GM21576 (cell line): ENCODE data around the gene GAS7.

Experiments
- ATAC-seq: cut with Tn5 transposase; IDR thresholded peaks from one replicate; pipeline ENCODE4 v1.9.1; 2021; ENCODE audit warnings: mild to moderate bottlenecking, moderate library complexity; ENCODE audit not compliant: unreplicated experiment

Gene GAS7

GRCh38 chr17:10172241-10172741 is 26.1 kb downstream of the GAS7 start:
- ATAC-seq, result no peak

DNA sequence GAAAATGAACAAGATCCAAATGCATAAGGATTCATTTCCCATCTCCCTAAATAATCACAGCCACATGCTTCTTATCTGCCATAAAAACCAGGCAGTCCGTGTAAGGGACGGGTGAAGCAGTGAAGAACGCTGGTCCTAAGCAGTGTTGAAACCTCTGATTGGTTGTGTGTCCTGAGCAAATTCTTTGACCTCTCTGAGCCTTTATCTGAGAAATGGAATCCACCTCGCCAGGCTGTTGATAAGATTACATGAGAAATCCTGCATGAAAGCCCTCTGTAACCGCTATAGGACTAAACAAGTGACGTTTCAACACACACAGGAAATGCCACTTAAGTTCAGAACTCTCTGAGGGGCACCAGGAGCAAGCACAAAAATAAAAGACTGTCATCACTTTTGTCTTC is 26.8 kb downstream of the GAS7 start:
- no peak for ATAC-seq

DNA sequence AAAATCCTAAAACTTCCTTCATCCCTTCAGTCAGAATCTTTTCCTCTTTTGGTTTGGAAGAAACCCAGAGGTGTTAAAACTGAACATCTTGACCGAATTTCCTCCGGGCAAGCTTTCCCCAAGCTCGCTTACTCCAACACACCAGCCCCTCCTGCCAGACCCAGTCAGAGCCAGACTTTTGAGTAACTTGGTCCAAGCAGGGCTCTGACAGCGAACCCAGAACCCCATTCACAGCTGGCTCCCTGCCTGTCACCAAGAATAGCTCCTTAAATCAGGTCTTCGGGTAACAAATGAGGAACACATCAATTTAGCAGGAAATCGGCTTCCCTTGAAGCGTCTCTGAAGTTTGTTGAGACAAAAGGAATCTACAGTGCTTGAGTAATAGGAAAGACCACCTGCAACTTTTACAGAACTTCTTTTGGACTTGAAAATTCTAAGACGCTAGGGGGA is 27.3 kb downstream of the GAS7 start:
- no peak for ATAC-seq

- no peak for ATAC-seq
These were observed 28.2 kb downstream of the GAS7 start for GRCh38 chr17:10170233-10170632.

GRCh38 chr17:10169290-10169689 is 29.1 kb downstream of the GAS7 start:
- no peak for ATAC-seq

GRCh38 chr17:10166176-10166935 is 32.0 kb downstream of the GAS7 start:
- no peak for ATAC-seq

DNA sequence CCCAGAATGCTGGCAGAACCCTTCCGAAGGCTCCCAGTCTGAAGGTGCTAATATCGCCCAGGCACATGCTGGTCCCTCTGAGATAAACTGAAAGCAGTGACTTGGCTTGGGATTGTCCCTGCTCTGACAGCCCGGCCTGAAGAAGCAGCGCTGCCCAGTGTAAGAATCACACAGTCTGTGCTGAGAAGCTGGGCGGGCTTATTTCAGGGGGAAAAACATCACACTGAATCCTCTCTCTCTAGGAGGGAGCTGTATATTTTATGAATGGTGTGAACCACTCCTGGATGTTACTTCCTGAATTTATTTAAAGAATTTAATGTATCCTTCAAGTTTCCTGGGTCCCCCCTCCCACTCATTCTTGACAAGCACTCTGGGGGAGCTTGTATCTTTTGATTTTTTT is 36.3 kb downstream of the GAS7 start:
- no peak for ATAC-seq

- no peak for ATAC-seq
These were observed 37.0 kb downstream of the GAS7 start for GRCh38 chr17:10161386-10161785.

- peak; percentile 71 for ATAC-seq
These were observed 41.3 kb downstream of the GAS7 start for GRCh38 chr17:10156948-10157607.

DNA sequence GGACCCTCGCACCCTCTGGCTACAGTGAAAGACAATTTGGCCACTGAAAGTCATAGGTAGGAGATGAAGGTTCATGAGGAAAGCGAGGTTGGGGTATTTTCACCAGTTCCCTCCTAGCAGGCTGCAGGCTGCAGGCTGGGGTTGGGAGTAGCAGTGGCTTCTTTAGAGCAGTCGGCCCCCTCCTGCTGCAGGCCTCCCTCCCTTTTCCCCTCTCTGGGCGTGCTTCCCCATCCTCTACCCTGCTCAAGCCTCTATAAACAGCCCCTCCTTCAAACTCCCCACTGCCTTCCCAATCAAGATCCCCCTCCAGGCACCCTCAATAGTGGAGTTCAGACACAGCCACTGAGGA is 41.8 kb downstream of the GAS7 start:
- ATAC-seq, result no peak

DNA sequence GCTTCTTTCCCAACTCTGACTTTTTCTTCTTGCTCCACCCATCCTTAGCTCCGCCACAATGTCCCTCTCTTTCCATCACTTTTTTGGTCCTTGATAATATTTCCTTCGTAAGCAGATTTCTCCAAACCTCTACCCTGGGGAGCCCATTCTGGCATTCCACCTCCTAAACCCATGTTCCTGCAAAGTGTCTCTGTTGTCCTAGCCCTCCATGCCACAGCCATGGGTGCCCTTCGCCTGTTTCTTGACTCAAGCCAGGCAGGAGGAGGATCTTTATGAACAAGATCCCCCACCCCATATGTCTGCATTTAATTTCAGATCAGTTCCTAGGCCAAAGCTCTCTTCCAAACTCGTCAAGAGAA is 42.4 kb downstream of the GAS7 start:
- no peak for ATAC-seq

- ATAC-seq, result no peak
These were observed 42.9 kb downstream of the GAS7 start for GRCh38 chr17:10155371-10156076.

DNA sequence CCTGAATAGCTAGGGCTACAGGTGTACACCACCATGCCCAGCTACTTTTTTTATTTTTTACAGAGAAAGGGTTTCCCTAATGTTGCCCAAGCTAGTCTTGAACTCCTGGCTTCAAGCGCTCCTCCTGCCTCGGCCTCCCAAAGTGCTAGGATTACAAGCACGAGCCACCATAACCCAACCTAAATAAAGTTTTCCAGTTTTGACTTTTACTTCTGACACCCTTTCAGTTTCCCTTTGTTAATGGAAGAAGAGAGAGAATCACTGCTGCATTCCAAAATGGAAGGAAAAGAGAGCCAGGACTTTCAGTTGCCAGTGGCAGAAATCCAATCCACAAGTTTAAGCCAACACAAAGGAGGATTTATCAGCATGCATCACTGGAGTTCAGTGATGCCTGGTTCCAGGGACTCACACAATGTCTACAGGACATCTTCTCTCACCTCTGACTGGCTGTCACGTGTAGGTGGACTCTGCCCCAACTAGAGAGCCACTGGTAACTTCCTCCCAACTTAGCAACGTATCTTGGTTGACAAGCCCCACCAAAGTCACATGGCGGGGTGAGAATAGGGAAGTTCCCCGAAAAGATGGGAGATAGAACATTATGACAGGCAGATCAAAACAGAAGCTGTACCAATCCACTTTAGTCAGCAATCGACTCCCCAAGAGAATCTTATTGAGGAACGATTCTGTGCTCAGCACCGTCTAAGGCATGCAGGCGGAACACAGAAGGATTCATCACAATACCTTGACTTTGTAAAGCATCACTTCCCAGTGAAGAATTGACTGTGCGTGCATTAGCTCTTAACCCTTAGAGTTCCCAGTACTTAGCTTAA is 46.5 kb downstream of the GAS7 start:
- no peak for ATAC-seq

GRCh38 chr17:10149573-10150399 is 48.6 kb downstream of the GAS7 start:
- no peak for ATAC-seq

DNA sequence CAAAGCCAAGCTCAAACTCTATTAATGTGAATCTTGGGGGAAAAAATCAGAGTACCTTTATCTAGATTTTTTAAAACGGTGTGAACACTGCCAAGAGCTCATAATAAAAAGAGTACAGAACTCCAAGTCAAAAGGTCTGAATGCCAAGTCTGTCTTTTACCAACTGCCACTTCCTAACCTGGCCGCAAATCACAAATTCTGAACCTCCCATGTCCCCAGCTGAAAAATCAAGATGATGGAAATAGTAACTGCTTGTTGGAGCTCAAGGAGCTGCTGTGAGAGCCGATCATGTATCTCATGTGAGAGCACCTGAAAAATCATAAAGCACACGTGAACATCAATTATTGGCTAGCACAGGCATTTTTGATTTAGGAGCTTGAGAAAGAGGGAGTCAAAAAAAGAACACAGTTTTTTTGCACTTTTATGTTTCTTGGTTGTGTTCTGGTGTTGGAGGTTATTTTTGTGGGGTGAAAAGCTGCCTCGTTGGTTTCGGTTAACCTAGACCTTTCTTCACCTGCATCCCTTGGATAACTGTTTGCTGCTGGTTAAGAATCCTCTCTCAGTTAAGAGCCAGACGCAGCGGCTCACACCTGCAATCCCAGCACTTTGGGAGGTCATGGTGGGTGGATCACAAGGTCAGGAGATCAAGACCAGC is 50.5 kb downstream of the GAS7 start:
- ATAC-seq, result no peak

DNA sequence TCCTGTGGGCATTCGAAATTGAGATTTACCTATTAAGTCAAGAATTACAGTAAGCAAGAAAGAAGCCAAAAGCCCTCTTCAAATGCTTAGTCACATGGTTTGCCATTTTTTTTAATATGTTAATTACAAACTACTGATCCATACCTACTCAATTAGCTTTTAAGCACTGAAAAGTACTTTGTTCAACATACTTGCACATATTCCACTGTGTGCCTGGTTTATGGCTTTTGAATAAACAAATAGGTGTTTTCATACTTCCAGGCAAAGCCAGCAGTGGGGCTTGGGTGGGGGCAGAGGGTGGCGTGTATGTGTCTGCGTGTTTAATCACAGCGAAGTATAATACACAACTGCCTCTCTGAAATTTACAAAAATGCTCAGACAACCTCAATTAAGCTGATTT is 51.4 kb downstream of the GAS7 start:
- no peak for ATAC-seq

DNA sequence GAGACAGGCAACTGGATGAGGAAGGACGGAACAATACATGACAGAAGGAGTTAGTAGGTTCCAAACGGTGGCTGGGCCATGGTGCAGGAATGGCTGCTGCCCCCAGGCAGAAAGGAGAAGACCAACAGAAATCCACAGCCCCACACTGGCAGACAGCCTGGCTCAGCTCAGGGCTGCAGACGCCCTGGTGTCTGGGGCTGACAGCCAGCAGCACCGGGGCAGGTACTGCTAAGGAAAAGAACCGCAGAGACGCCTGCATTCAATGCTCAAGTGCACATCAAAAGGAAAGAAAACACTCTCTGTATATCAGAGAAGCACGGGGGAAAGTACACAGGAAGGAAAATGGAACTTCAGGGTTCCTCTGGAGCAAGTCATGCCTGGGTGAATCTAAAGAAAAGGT is 53.4 kb downstream of the GAS7 start:
- no peak for ATAC-seq

GRCh38 chr17:10144456-10144855 is 54.0 kb downstream of the GAS7 start:
- ATAC-seq, result no peak

- ATAC-seq, result no peak
These were observed 57.0 kb downstream of the GAS7 start for GRCh38 chr17:10141436-10141835.

DNA sequence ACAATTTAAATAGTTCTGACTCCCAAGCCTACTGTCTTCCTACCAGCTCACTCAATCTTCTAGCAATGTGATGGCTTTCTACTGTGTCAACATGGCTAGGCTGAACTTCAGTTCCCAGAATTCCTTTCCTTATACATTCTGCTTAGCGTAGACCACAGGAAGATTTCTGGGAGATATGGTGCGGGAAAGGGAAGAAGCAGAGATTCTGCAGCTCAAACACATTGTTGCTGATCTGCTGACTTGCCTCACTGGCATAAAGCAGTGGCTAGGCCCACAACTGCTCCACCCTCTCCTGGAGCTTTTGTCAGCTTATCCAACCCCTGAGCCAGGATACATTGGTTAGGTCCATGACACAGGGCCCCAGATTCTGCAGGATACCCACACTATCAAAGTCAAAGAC is 58.8 kb downstream of the GAS7 start:
- no peak for ATAC-seq
